ENCODE measurements around the gene CALY. TPM values are rescaled to one million over a fixed set of nuclear protein-coding genes. Genes with fewer than 3 reads are reported as not detected.

CALY gene
- total RNA-seq, 3 donors from 2014 or later (not counting 1 experiment from before 2014, with no cell fraction given): not detected

GRCh38 chr10:133379152-133379800 is 42.6 kb upstream of the CALY start, which contains the start of gene PAOX:
TSS of gene PAOX (plus strand) at chr10:133379262. CDS start at chr10:133379317, 55 bp downstream.
- Histone ChIP-seq H3K9me3 (ENCODE audit: control insufficient read depth, insufficient read depth, low read length) (no peaks in the 10 kb centered on the region), H3K4me1 (ENCODE audit: control insufficient read depth, insufficient read depth, low read length) (peaks cover 38% of the 10 kb centered on the region), H3K4me3 (ENCODE audit: low read length) (peak within 1 kb of the TSS; percentile 89), H3K27me3 (ENCODE audit: control insufficient read depth, insufficient read depth, low read length) (no peaks in the 10 kb centered on the region), H3K27ac (ENCODE audit: low read length) (peak within 1 kb of the TSS; percentile 23), H3K36me3 (ENCODE audit: control insufficient read depth, insufficient read depth, low read length) (peaks cover under 1% of the 10 kb centered on the region)
- Mint-ChIP-seq H3K27ac (peak within 1 kb of the TSS in 1 of 2 donors; percentile 72), H3K4me3 (peak within 1 kb of the TSS; percentile 86), H3K4me1 (peaks cover 0 to 14% of the 10 kb centered on the region in 2 donors), H3K36me3 (no peaks in the 10 kb centered on the region), H3K9me3 (no peaks in the 10 kb centered on the region), H3K27me3 (ENCODE audit: low read depth in 2 of 2) (no peaks in the 10 kb centered on the region)
- intact Hi-C loops (cut with micrococcal nuclease): no loop called here
- WGBS (ENCODE audit: insufficient coverage): 3% methylated on average over 67 of the region's 78 CpGs
- ATAC-seq (peak; percentile 65 to 69 (median 67)), DNase-seq (peak; percentile 51 to 81)
- TF ChIP-seq, protein P1, sequence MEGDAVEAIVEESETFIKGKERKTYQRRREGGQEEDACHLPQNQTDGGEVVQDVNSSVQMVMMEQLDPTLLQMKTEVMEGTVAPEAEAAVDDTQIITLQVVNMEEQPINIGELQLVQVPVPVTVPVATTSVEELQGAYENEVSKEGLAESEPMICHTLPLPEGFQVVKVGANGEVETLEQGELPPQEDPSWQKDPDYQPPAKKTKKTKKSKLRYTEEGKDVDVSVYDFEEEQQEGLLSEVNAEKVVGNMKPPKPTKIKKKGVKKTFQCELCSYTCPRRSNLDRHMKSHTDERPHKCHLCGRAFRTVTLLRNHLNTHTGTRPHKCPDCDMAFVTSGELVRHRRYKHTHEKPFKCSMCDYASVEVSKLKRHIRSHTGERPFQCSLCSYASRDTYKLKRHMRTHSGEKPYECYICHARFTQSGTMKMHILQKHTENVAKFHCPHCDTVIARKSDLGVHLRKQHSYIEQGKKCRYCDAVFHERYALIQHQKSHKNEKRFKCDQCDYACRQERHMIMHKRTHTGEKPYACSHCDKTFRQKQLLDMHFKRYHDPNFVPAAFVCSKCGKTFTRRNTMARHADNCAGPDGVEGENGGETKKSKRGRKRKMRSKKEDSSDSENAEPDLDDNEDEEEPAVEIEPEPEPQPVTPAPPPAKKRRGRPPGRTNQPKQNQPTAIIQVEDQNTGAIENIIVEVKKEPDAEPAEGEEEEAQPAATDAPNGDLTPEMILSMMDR (IDR thresholded peaks at IDR 0.05): no peak

DNA sequence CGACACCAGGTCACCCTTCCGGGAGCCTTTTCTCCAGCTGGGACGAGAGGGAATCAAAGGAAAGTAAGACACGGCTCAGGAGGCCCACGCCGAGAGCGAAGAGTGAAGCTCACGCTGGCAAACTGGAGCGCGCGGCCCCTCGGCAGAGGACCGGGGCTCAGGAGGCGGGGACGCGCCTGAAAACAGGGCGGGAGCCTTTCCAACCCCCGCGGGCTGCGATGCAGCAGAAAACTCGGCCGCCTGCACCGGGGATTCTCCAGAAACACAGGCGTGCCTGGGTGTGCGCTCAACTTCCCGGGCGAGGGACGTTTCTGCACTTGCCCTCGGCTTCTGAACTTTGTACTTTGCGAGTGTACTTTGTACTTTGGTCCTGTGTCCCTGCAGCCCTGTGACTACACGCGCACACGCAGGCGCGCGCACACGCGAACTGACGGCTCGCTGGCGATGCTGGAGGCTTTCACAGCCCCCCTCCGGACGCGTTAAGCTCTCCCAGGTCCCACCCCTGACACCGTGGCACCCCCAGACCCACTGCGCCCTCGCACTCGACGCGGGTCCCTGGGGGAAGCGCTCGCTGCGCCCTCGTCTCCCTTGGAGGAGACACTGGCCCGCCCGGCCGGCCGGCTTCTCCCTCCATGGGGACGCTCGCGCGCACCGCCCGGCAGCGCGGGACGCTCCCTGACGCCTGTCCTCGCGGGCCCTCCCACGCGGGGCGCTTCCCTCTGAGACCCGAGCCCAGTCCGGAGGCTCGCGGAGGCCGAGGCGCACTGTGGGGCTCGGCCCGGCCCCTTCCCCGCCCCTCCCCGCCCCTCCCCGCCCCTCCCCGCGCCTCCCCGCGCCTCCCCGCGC is 41.8 kb upstream of the CALY start:
- WGBS (ENCODE audit: insufficient coverage): under 1% methylated on average over 75 of the region's 90 CpGs
- H3K4me3 ChIP-seq (ENCODE audit: low read length): peak overlapping the region; percentile 89
- H3K27ac ChIP-seq (ENCODE audit: low read length): peak overlapping the region; percentile 23
- ATAC-seq (peak; percentile 44 to 71 (median 64)), DNase-seq (peak; percentile 48 to 77)
- intact Hi-C loops (cut with micrococcal nuclease): no loop called here
- Mint-ChIP-seq H3K27ac (peak overlapping the region in 1 of 2 donors; percentile 44), H3K27me3 (ENCODE audit: low read depth in 2 of 2) (no peaks in the 10 kb centered on the region), H3K36me3 (no peaks in the 10 kb centered on the region), H3K4me1 (peaks cover 0 to 19% of the 10 kb centered on the region in 2 donors), H3K4me3 (peak overlapping the region; percentile 86), H3K9me3 (no peaks in the 10 kb centered on the region)
- TF ChIP-seq, protein P1 (IDR thresholded peaks at IDR 0.05): no peak
- H3K9me3 ChIP-seq (ENCODE audit: control insufficient read depth, insufficient read depth, low read length): no peaks in the 10 kb centered on the region
- H3K36me3 ChIP-seq (ENCODE audit: control insufficient read depth, insufficient read depth, low read length): no peaks in the 10 kb centered on the region
- peaks cover 45% of the 10 kb centered on the region for H3K4me1 ChIP-seq (ENCODE audit: control insufficient read depth, insufficient read depth, low read length)
- H3K27me3 ChIP-seq (ENCODE audit: control insufficient read depth, insufficient read depth, low read length): no peaks in the 10 kb centered on the region

- WGBS (ENCODE audit: insufficient coverage): 43% methylated on average over 20 of the region's 20 CpGs
- TF ChIP-seq, protein P1 (IDR thresholded peaks at IDR 0.05): no peak
- Mint-ChIP-seq H3K36me3 (no peaks in the 10 kb centered on the region), H3K9me3 (no peaks in the 10 kb centered on the region), H3K27me3 (ENCODE audit: low read depth in 2 of 2) (no peaks in the 10 kb centered on the region), H3K4me1 (peaks cover 0 to 24% of the 10 kb centered on the region in 2 donors), H3K4me3 (peak overlapping the region; percentile 86), H3K27ac (peak overlapping the region in 1 of 2 donors; percentile 44)
- H3K36me3 ChIP-seq (ENCODE audit: control insufficient read depth, insufficient read depth, low read length): no peaks in the 10 kb centered on the region
- H3K4me3 ChIP-seq (ENCODE audit: low read length): peak overlapping the region; percentile 89
- intact Hi-C loops (cut with micrococcal nuclease): no loop called here
- no peak overlapping the region for H3K27ac ChIP-seq (ENCODE audit: low read length)
- H3K27me3 ChIP-seq (ENCODE audit: control insufficient read depth, insufficient read depth, low read length): no peaks in the 10 kb centered on the region
- ATAC-seq (no peak), DNase-seq (no peak)
- H3K9me3 ChIP-seq (ENCODE audit: control insufficient read depth, insufficient read depth, low read length): no peaks in the 10 kb centered on the region
- peaks cover 45% of the 10 kb centered on the region for H3K4me1 ChIP-seq (ENCODE audit: control insufficient read depth, insufficient read depth, low read length)
These were observed 41.1 kb upstream of the CALY start for GRCh38 chr10:133377818-133378250.
